H9 (cell line): ENCODE results near the gene TTLL9. TPM values are rescaled to one million over a fixed set of nuclear protein-coding genes. Genes with fewer than 3 reads are reported as not detected.
A peak's percentile ranks its signal among the peaks of the same experiment; 100 is the strongest.

Experiments used
- DNase-seq: peaks from one replicate; pipeline ENCODE4 v3.0.0-alpha.2; 2017
- H2AFZ ChIP-seq: one replicate; pipeline ENCODE4 v1.6.1; 2013; ENCODE audit warnings: mild to moderate bottlenecking, low read length, control low read depth, moderate library complexity
- H2AK5ac ChIP-seq: 2 replicates; pipeline ENCODE4 v1.6.1; 2013; ENCODE audit warnings: low read length, control low read depth, mixed read lengths; ENCODE audit not compliant: insufficient read length
- H2BK120ac ChIP-seq: one replicate; pipeline ENCODE4 v1.6.1; 2013; ENCODE audit warnings: low read depth, mild to moderate bottlenecking, low read length, control low read depth, inconsistent platforms; ENCODE audit not compliant: poor library complexity, severe bottlenecking
- H2BK12ac ChIP-seq: 2 replicates; pipeline ENCODE4 v1.6.1; 2013; ENCODE audit warnings: low read length, control low read depth, mixed read lengths, low read depth; ENCODE audit not compliant: insufficient read length
- H2BK15ac ChIP-seq: 2 replicates; pipeline ENCODE4 v1.6.1; 2013; ENCODE audit warnings: low read depth, low read length, control low read depth
- H2BK20ac ChIP-seq: one replicate; pipeline ENCODE4 v1.6.1; 2013; ENCODE audit warnings: low read depth, mild to moderate bottlenecking, low read length, control low read depth, inconsistent platforms; ENCODE audit not compliant: poor library complexity, severe bottlenecking
- H2BK5ac ChIP-seq: 2 replicates; pipeline ENCODE4 v1.6.1; 2013; ENCODE audit warnings: low read length, control low read depth, mixed read lengths; ENCODE audit not compliant: insufficient read length
- H3K14ac ChIP-seq: 2 replicates; pipeline ENCODE4 v1.6.1; 2013; ENCODE audit warnings: low read length, control low read depth; ENCODE audit not compliant: insufficient read depth
- H3K18ac ChIP-seq: 2 replicates; pipeline ENCODE4 v1.6.1; 2013; ENCODE audit warnings: low read depth, mild to moderate bottlenecking, mixed read lengths, low read length, control low read depth; ENCODE audit not compliant: insufficient read length
- H3K23ac ChIP-seq: 2 replicates; pipeline ENCODE4 v1.6.1; 2013; ENCODE audit warnings: low read length, control low read depth, mixed read lengths, low read depth; ENCODE audit not compliant: insufficient read length
- H3K23me2 ChIP-seq: 2 replicates; pipeline ENCODE4 v1.6.1; 2013; ENCODE audit warnings: low read depth, mild to moderate bottlenecking, mixed read lengths, low read length, control low read depth; ENCODE audit not compliant: insufficient read length, poor library complexity, severe bottlenecking
- H3K27ac ChIP-seq: 2 replicates; pipeline ENCODE4 v1.5.1; 2013; ENCODE audit warnings: low read length, control low read depth, mixed read lengths, low read depth; ENCODE audit not compliant: insufficient read length
- H3K27me3 ChIP-seq: 2 replicates; pipeline ENCODE4 v1.6.1; 2013; ENCODE audit warnings: low read length, control low read depth, inconsistent platforms; ENCODE audit not compliant: insufficient read depth
- H3K4ac ChIP-seq: 2 replicates; pipeline ENCODE4 v1.6.1; 2013; ENCODE audit warnings: low read depth, mild to moderate bottlenecking, control low read depth, inconsistent platforms, low read length, moderate library complexity
- H3K4me1 ChIP-seq: 2 replicates; pipeline ENCODE4 v1.6.1; 2013; ENCODE audit warnings: low read length, control low read depth, inconsistent platforms; ENCODE audit not compliant: insufficient read depth
- H3K4me2 ChIP-seq: 2 replicates; pipeline ENCODE4 v1.6.1; 2013; ENCODE audit warnings: low read length, control low read depth, mixed read lengths; ENCODE audit not compliant: insufficient read length, insufficient read depth
- H3K56ac ChIP-seq: 2 replicates; pipeline ENCODE4 v1.6.1; 2013; ENCODE audit warnings: low read depth, mild to moderate bottlenecking, mixed read lengths, low read length, control low read depth; ENCODE audit not compliant: insufficient read length
- H3K79me1 ChIP-seq: 2 replicates; pipeline ENCODE4 v1.6.1; 2013; ENCODE audit warnings: low read depth, mild to moderate bottlenecking, moderate library complexity, low read length, control low read depth, inconsistent platforms; ENCODE audit not compliant: insufficient read depth, poor library complexity, severe bottlenecking
- H3K79me2 ChIP-seq: 2 replicates; pipeline ENCODE4 v1.6.1; 2013; ENCODE audit warnings: low read length, control low read depth, inconsistent platforms; ENCODE audit not compliant: insufficient read depth
- H3K9ac ChIP-seq: 2 replicates; pipeline ENCODE4 v1.6.1; 2013; ENCODE audit warnings: low read length, control low read depth, mixed read lengths; ENCODE audit not compliant: insufficient read length; ENCODE audit errors: extremely low read depth
- H3K9me3 ChIP-seq: one replicate; pipeline ENCODE4 v1.6.1; 2013; ENCODE audit warnings: low read depth, low read length, inconsistent platforms; ENCODE audit not compliant: control insufficient read depth
- H3T11ph ChIP-seq: one replicate; pipeline ENCODE4 v1.6.1; 2013; ENCODE audit warnings: mild to moderate bottlenecking, low read length, control low read depth, inconsistent platforms
- H4K20me1 ChIP-seq: one replicate; pipeline ENCODE4 v1.6.1; 2013; ENCODE audit not compliant: control insufficient read depth, insufficient read length, insufficient read depth
- H4K5ac ChIP-seq: 2 replicates; pipeline ENCODE4 v1.6.1; 2013; ENCODE audit warnings: low read depth, mild to moderate bottlenecking, mixed read lengths, low read length, control low read depth; ENCODE audit not compliant: insufficient read length
- H4K8ac ChIP-seq: replicated peaks from 2 replicates; pipeline ENCODE4 v1.6.1; 2013; ENCODE audit warnings: low read length, control low read depth, mixed read lengths, low read depth; ENCODE audit not compliant: insufficient read length
- H4K91ac ChIP-seq: 2 replicates; pipeline ENCODE4 v1.6.1; 2013; ENCODE audit warnings: low read depth, mild to moderate bottlenecking, moderate library complexity, mixed read lengths, low read length, control low read depth; ENCODE audit not compliant: insufficient read length
- H3K27ac Mint-ChIP-seq, 3 experiments: 2 replicates in 2 of 3; 3 replicates in 1 of 3; pipeline ENCODE4 v1.8.0; 2020 to 2021; ENCODE audit warnings: mixed read lengths in 3 of 3, mild to moderate bottlenecking in 1 of 3, moderate library complexity in 1 of 3
- H3K27me3 Mint-ChIP-seq: 2 replicates; pipeline ENCODE4 v1.8.0; 2021; ENCODE audit warnings: low read depth, mild to moderate bottlenecking, moderate library complexity, mixed read lengths
- H3K36me3 Mint-ChIP-seq, 3 experiments: 2 replicates in 2 of 3; 3 replicates in 1 of 3; pipeline ENCODE4 v1.8.0; 2020 to 2021; ENCODE audit warnings: low read depth in 3 of 3, mixed read lengths in 3 of 3; ENCODE audit not compliant: insufficient read depth in 1 of 3
- H3K4me1 Mint-ChIP-seq, 2 experiments: 2 replicates each; pipeline ENCODE4 v1.8.0; 2020; ENCODE audit warnings: mixed read lengths in 2 of 2
- H3K4me3 Mint-ChIP-seq, 2 experiments: 2 replicates in 1 of 2; 3 replicates in 1 of 2; pipeline ENCODE4 v1.8.0; 2020 to 2021; ENCODE audit warnings: mild to moderate bottlenecking in 2 of 2, mixed read lengths in 2 of 2, moderate library complexity in 1 of 2
- H3K9me3 Mint-ChIP-seq, 2 experiments: 2 replicates in 1 of 2; 3 replicates in 1 of 2; pipeline ENCODE4 v1.8.0; 2020; ENCODE audit warnings: mild to moderate bottlenecking in 2 of 2, mixed read lengths in 2 of 2, moderate library complexity in 1 of 2
- WGBS: extraction: QIAGEN DNeasy Blood & Tissue Kit; methylation state at CpG from one replicate; pipeline ENCODE4 v1.1.7; 2013; ENCODE audit warnings: missing lambda C conversion rate, low lambda C conversion rate, mixed read lengths; ENCODE audit not compliant: insufficient read length; ENCODE audit errors: extremely low coverage; 5-methylcytosine and 5-hydroxymethylcytosine counted together
- total RNA-seq: library from RNA; stranded (reverse); gene quantifications from 2 replicates; pipeline ENCODE4 v1.2.1, GENCODE V29; 2021
- TF ChIP-seq, protein P1 (sequence below): fragments of 200-600 bp; sonication (generic); conservative IDR thresholded peaks from 3 replicates; pipeline ENCODE4 v1.8.0; 2021; ENCODE audit warnings: antibody characterized with exemption, mild to moderate bottlenecking

TTLL9 gene
- total RNA-seq, 1 experiment from 2014 or later, result 0.20 TPM

DNA sequence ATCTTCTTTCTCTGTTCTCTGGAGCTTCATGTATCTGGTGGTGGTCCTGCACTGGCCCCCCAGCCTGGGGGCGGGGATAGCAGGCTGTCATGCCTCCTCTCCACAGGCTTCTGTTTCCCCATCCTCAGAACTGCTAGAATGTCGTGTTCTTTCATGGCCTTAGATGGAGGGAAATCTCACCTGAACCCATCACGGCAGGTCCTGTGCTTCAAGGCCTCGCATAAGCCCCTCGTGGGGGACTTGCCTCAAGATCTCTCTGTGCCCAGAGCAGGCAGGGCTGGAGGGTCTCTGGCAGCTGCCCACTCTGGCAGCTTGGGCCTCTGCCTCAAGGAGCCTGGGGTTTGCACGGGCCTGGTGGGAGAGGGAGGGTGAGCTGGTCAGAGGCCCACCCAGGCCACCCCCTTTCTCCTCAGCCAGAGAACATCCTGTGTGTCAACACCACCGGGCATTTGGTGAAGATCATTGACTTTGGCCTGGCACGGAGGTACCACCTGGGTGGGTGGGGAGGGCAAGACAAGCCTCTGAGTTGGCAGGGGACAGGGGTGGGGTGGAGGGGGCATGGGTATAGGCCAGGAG is 39.9 kb upstream of the TTLL9 start:
- WGBS, result no CpG with 5 or more reads among the region's 8 CpGs
- peaks cover 2% of the 10 kb centered on the region for H3K27me3 Mint-ChIP-seq
- H3K4me1 ChIP-seq, result no peaks in the 10 kb centered on the region
- H3K4me3 Mint-ChIP-seq, result no peak overlapping the region
- no peak overlapping the region for H2AK5ac ChIP-seq
- no peaks in the 10 kb centered on the region for H3K27me3 ChIP-seq
- no peak overlapping the region for H2BK20ac ChIP-seq
- H2BK5ac ChIP-seq, result no peak overlapping the region
- H3K9me3 ChIP-seq, result no peaks in the 10 kb centered on the region
- H3K23me2 ChIP-seq, result no peaks in the 10 kb centered on the region
- H3K18ac ChIP-seq, result no peak overlapping the region
- H3K9ac ChIP-seq, result no peak overlapping the region
- H4K5ac ChIP-seq, result no peak overlapping the region
- H3K4me1 Mint-ChIP-seq, result peaks cover 10 to 12% of the 10 kb centered on the region in 2 experiments
- H3K79me1 ChIP-seq, result no peaks in the 10 kb centered on the region
- no peak overlapping the region for H3K14ac ChIP-seq
- no peak overlapping the region for H3K4ac ChIP-seq
- no peak overlapping the region for H2BK15ac ChIP-seq
- no peak overlapping the region for H3T11ph ChIP-seq
- H2AFZ ChIP-seq, result no peak overlapping the region
- H3K9me3 Mint-ChIP-seq, result no peaks in the 10 kb centered on the region
- H4K20me1 ChIP-seq, result no peaks in the 10 kb centered on the region
- H3K4me2 ChIP-seq, result no peak overlapping the region
- H3K27ac ChIP-seq, result no peak overlapping the region
- no peak overlapping the region for H2BK12ac ChIP-seq
- no peaks in the 10 kb centered on the region for H3K36me3 Mint-ChIP-seq
- no peak for DNase-seq
- H3K79me2 ChIP-seq, result no peaks in the 10 kb centered on the region
- TF ChIP-seq, protein P1, sequence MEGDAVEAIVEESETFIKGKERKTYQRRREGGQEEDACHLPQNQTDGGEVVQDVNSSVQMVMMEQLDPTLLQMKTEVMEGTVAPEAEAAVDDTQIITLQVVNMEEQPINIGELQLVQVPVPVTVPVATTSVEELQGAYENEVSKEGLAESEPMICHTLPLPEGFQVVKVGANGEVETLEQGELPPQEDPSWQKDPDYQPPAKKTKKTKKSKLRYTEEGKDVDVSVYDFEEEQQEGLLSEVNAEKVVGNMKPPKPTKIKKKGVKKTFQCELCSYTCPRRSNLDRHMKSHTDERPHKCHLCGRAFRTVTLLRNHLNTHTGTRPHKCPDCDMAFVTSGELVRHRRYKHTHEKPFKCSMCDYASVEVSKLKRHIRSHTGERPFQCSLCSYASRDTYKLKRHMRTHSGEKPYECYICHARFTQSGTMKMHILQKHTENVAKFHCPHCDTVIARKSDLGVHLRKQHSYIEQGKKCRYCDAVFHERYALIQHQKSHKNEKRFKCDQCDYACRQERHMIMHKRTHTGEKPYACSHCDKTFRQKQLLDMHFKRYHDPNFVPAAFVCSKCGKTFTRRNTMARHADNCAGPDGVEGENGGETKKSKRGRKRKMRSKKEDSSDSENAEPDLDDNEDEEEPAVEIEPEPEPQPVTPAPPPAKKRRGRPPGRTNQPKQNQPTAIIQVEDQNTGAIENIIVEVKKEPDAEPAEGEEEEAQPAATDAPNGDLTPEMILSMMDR, result no peak
- H4K91ac ChIP-seq, result no peak overlapping the region
- H3K27ac Mint-ChIP-seq, result peak overlapping the region in 1 of 3 experiments; percentile 31; a peak in 1 of 7 replicates
- H3K56ac ChIP-seq, result no peak overlapping the region
- H2BK120ac ChIP-seq, result no peak overlapping the region
- H3K23ac ChIP-seq, result no peak overlapping the region
- H4K8ac ChIP-seq, result no peak overlapping the region
